AG09309 (cell line): ENCODE data around the gene AKR1B1.
"Not testable (repeated sequence)": the region's sequence is repeated elsewhere in the genome, so short reads cannot be mapped to it uniquely, and the experiment has no call there.

ENCODE experiments used
- DNase-seq: peaks from one replicate; pipeline ENCODE4 v3.0.0-alpha.2; 2010; ENCODE audit warnings: low read depth
- H3K4me3 ChIP-seq: 2 replicates; pipeline ENCODE4 v1.5.1; 2011; ENCODE audit warnings: mild to moderate bottlenecking, low read depth, low read length, moderate library complexity; ENCODE audit not compliant: control insufficient read depth
- TF ChIP-seq, protein P1 (sequence below): IDR thresholded peaks from 2 replicates; pipeline ENCODE4 v1.5.1; 2011; ENCODE audit warnings: mild to moderate bottlenecking, low read depth, low read length, inconsistent platforms; ENCODE audit not compliant: insufficient read depth, control insufficient read depth; ENCODE audit errors: missing control alignments

Gene AKR1B1

DNA sequence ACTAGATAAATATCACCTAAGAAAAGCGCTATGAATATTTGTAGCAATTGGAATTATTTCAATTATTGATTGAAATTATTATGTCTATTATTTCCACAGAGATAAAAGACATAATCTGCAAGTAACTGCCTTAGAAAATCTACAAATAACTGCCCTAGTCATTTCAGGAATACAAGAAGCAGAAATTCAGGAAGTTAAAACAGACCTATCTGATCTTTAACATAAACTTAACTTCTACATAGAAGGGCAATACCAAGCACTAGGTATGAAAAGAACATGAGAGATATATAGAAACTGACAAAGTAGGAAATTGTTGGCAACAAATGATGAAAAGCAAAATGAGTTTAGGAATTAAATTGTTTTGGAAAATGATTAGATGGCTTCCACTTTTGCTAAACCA is 36.6 kb upstream of the AKR1B1 start:
- TF ChIP-seq, protein P1, sequence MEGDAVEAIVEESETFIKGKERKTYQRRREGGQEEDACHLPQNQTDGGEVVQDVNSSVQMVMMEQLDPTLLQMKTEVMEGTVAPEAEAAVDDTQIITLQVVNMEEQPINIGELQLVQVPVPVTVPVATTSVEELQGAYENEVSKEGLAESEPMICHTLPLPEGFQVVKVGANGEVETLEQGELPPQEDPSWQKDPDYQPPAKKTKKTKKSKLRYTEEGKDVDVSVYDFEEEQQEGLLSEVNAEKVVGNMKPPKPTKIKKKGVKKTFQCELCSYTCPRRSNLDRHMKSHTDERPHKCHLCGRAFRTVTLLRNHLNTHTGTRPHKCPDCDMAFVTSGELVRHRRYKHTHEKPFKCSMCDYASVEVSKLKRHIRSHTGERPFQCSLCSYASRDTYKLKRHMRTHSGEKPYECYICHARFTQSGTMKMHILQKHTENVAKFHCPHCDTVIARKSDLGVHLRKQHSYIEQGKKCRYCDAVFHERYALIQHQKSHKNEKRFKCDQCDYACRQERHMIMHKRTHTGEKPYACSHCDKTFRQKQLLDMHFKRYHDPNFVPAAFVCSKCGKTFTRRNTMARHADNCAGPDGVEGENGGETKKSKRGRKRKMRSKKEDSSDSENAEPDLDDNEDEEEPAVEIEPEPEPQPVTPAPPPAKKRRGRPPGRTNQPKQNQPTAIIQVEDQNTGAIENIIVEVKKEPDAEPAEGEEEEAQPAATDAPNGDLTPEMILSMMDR, result no peak
- no peak overlapping the region for H3K4me3 ChIP-seq
- no peak for DNase-seq

DNA sequence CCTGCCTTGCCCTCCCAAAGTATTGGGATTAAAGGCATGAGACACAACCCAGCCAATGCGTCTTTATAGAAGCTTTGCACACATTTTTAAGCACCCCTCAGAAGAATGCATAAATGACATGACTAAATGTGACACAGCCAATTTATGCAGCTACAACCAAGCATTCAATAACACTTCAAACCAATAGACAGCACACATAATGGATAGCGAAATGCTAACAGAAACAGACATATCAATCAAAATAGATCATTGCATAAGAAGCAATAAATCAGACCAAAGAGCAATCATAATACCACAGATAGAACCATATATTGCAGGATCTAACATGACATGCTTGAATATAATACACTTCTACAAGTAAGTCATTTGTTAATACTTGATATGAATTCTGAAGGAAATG is 34.2 kb upstream of the AKR1B1 start:
- TF ChIP-seq, protein P1, result no peak

DNA sequence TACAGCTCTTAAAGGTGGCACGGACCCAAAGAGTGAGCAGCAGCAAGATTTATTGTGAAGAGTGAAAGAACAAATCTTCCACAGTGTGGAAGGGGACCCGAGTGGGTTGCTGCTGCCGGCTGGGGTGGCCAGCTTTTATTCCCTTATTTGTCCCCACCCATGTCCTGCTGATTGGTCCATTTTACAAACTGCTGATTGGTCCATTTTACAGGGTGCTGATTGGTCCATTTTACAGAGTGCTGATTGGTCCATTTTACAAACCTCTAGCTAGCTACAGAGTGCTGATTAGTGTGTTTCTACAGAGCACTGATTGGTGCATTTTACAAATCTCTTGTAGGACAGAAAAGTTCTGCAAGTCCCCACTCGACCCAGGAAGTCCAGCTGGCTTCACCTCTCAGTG is 28.8 kb upstream of the AKR1B1 start:
- H3K4me3 ChIP-seq, DNase-seq: not testable (repeated sequence)

More for the DNA sequence above, 34.2 kb upstream of the AKR1B1 start:
- no peak overlapping the region for H3K4me3 ChIP-seq
- no peak for DNase-seq

DNA sequence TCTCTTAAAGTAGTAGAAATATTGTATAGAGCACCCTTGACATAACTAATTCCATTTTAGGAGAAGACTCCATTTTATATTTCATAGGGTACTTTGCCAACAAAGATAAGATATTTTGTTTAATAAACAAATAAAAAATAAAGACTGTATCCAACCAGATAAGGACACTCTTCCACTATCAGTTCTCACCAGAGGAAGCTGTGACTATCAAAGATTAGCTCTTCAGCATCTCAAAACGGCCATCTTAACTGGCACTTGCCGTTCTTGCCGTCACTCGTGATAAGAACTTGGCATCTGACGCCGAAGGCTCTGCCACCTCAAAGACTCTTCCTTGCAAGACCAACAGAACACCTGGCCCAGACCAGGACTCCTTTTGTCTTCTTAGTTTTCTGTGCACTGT is 26.3 kb upstream of the AKR1B1 start:
- H3K4me3 ChIP-seq, result no peak overlapping the region
- DNase-seq, result no peak
- TF ChIP-seq, protein P1, result no peak

DNA sequence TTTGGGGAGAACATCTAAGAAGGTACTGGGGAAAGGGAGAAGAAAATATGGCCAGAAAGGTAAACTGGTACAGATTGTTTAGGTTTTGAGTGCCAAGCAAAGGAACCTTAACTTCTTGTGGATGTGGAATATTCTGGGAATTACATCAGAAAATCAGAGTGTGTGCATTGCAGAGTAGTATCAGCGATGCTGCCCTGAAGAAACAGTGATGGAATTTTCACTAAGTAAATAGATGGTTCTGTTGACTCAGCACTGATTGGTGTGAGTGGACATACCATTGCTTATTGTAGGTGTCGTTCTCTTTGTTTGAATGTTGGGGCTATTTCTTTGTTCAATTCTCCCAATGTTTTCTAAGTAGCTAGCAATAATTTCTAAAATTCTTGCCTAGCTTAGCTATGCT is 24.4 kb upstream of the AKR1B1 start:
- no peak overlapping the region for H3K4me3 ChIP-seq
- TF ChIP-seq, protein P1, result no peak
- no peak for DNase-seq

DNA sequence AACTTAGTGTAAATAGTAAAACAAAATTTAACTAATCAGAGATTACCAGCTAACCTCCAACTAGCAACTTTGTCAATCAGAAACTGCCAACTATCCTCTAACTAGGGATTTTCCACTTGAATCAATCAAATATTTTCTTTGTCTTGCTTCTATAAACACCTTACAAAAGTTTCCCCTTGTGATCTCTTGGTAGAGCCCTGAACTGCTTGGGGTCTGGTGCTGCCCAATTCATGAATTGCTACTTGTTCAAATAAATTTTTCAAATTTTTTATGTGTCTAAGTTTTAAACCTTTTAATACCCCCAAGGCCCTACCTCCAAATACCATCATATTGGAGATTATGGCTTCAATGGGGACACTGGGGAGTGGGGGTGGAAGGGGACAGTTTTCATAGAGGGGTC is 24.0 kb upstream of the AKR1B1 start:
- TF ChIP-seq, protein P1, result no peak
- no peak overlapping the region for H3K4me3 ChIP-seq
- no peak for DNase-seq

DNA sequence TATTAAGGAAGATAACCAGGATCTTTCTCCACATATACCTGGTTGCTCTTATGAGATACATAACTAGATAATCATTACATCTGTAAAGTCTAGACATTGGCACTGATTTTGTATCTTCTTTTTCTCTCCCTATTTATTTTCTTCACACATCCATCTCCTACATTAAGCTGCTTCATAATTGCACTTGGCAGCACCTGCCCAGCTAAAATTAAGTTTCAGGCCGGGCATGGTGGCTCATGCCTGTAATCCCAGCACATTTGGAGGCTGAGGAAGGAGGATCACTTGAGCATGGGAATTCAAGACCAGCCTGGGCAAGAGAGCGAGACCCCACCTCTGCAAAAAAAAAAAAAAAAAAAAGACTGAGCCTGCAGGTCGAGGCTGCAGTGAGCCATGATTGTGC is 22.3 kb upstream of the AKR1B1 start:
- DNase-seq, result no peak
- H3K4me3 ChIP-seq, result no peak overlapping the region
- TF ChIP-seq, protein P1, result no peak
